HG03159 (cell line): ENCODE data around the gene PRSS8.

ENCODE experiments used
- ATAC-seq: cut with Tn5 transposase; IDR thresholded peaks from one replicate; pipeline ENCODE4 v1.9.1; 2021; ENCODE audit warnings: mild to moderate bottlenecking, moderate library complexity; ENCODE audit not compliant: unreplicated experiment

PRSS8 gene

DNA sequence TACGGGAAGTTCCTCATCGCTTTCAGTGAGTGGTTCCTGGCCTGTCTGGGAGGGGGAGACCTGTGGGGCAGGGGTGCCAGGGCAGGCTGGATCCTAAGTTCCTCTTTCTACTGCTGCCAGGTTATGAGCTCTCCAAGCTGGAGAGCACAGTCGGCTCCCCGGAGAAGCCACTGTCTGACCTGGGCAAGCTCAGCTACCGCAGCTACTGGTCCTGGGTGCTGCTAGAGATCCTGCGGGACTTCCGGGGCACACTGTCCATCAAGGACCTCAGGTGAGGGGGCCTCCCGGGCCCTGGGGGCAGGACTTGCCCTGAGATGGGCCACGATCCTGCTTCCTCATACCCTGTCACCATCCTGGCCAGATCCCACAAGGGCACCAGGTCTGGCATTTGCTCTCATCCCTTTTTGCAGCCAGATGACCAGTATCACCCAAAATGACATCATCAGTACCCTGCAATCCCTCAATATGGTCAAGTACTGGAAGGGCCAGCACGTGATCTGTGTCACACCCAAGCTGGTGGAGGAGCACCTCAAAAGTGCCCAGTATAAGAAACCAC lies 5.1 kb downstream of the PRSS8 start:
- ATAC-seq = no peak

GRCh38 chr16:31129568-31130335 lies 5.8 kb downstream of the PRSS8 start:
- ATAC-seq = no peak

- no peak for ATAC-seq
Observed at GRCh38 chr16:31128711-31129567, 6.6 kb downstream of the PRSS8 start.

- ATAC-seq = no peak
Observed at GRCh38 chr16:31127182-31127581, 8.3 kb downstream of the PRSS8 start.

GRCh38 chr16:31125844-31126243 lies 9.7 kb downstream of the PRSS8 start:
- no peak for ATAC-seq

DNA sequence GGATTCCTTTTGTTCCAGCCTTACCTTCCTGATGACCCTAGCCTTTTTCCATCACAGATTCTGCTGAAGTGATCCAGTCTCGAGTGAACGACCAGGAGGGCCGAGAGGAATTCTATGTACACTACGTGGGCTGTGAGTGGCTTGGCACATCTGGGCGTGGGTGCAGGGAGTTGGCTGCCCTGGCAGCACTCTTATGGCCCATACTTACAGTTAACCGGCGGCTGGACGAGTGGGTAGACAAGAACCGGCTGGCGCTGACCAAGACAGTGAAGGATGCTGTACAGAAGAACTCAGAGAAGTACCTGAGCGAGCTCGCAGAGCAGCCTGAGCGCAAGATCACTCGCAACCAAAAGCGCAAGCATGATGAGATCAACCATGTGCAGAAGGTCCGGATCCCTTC lies 15.4 kb downstream of the PRSS8 start:
- ATAC-seq = no peak

- no peak for ATAC-seq
Observed at GRCh38 chr16:31118223-31119155, 17.0 kb downstream of the PRSS8 start.

GRCh38 chr16:31117384-31118222 lies 17.9 kb downstream of the PRSS8 start, which contains the start of gene KAT8:
KAT8 (plus strand) TSS chr16:31117664; CDS start chr16:31117682, 18 bp downstream.
- ATAC-seq = peak; percentile 85

- no peak for ATAC-seq
Observed at GRCh38 chr16:31114468-31114867, 21.1 kb downstream of the PRSS8 start.

- ATAC-seq = no peak
Observed at GRCh38 chr16:31113121-31114120, 22.1 kb downstream of the PRSS8 start.

GRCh38 chr16:31112711-31113110 lies 22.8 kb downstream of the PRSS8 start:
- ATAC-seq = no peak

DNA sequence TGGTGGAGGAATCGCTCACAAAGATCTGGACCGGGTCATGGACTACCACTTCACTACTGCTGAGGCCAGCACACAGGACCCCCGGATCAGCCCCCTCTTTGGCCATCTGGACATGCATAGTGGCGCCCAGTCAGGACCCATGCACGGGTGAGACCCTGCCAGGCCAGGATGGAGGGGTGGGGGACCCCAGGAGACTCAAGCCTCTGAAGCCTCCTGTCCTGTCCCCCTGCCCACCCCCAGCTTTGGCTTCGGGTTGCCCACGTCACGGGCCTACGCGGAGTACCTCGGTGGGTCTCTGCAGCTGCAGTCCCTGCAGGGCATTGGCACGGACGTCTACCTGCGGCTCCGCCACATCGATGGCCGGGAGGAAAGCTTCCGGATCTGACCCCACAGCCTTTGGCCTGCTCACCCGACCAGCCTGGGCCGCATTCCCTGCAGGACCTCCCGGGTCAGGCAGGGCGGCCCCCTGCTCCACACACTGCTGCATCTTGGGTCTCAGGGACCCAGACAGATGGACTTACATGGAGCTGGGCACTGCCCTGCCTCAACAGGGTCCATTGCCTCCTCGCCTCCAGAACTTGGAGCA lies 23.6 kb downstream of the PRSS8 start:
- ATAC-seq = no peak

- no peak for ATAC-seq
Observed at GRCh38 chr16:31110106-31111034, 25.2 kb downstream of the PRSS8 start.

DNA sequence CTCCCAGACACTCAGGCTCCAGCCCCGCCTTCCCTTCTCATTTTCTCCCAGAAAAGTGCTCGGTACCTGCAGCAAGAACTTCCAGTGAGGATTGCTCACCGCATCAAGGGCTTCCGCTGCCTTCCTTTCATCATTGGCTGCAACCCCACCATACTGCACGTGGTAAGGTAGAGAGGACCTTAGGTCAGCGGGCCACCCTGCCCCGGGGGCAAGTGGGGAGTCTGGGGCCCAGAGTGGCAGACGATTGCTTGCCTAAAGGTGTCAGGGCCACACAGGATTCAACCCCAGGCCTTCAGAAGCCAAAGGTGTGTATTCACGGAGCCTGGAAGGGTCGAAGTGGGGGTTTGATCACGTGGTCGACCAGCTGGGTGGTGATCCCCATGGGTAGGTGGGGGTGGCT lies 25.9 kb downstream of the PRSS8 start:
- ATAC-seq = no peak

- no peak for ATAC-seq
Observed at GRCh38 chr16:31108794-31109558, 26.6 kb downstream of the PRSS8 start.
